Keratinocyte (primary cell): ENCODE results near the gene IFNW1. TPM values are rescaled to one million over a fixed set of nuclear protein-coding genes. Genes with fewer than 3 reads are reported as not detected.

ENCODE experiments used
- DNase-seq: peaks from one replicate; pipeline ENCODE4 v3.0.0-alpha.2; 2011; ENCODE audit warnings: low read depth, missing footprints, low spot score
- FAIRE-seq: peaks from 2 replicates; lab custom pipeline; 2011; peaks lifted over from hg19 to GRCh38; lab: Jason Lieb, UNC
- H2AFZ ChIP-seq: 2 replicates; pipeline ENCODE4 v1.6.0; 2012; ENCODE audit warnings: low read length, control low read depth, inconsistent platforms; ENCODE audit not compliant: control insufficient read depth
- H3K27ac ChIP-seq: 2 replicates; pipeline ENCODE4 v1.5.1; 2011; ENCODE audit warnings: low read length; ENCODE audit not compliant: control insufficient read depth, insufficient read depth
- H3K27me3 ChIP-seq: 3 replicates; pipeline ENCODE4 v1.6.0; 2011; ENCODE audit warnings: low read length; ENCODE audit not compliant: control insufficient read depth, insufficient read depth; ENCODE audit errors: extremely low read depth
- H3K36me3 ChIP-seq, 2 experiments: 2 replicates in 1 of 2; 3 replicates in 1 of 2; pipeline ENCODE4 v1.5.1; 2011; ENCODE audit warnings: low read length in 2 of 2, mild to moderate bottlenecking in 1 of 2; ENCODE audit not compliant: control insufficient read depth in 2 of 2, insufficient read depth in 2 of 2; ENCODE audit errors: extremely low read depth in 1 of 2
- H3K4me1 ChIP-seq: 3 replicates; pipeline ENCODE4 v1.5.1; 2011; ENCODE audit warnings: low read length; ENCODE audit not compliant: control insufficient read depth, insufficient read depth; ENCODE audit errors: extremely low read depth
- H3K4me2 ChIP-seq: 3 replicates; pipeline ENCODE4 v1.6.0; 2011; ENCODE audit warnings: low read depth, low read length; ENCODE audit not compliant: control insufficient read depth, insufficient read depth; ENCODE audit errors: extremely low read depth
- H3K4me3 ChIP-seq, 3 experiments: fragments of 200-600 bp in 1 of 3; sonication (generic) in 1 of 3; 2 replicates in 2 of 3; 3 replicates in 1 of 3; pipeline ENCODE4 v1.5.1; 2011 to 2016; ENCODE audit warnings: low read length in 3 of 3, mild to moderate bottlenecking in 3 of 3, control low read depth in 2 of 3, inconsistent platforms in 1 of 3, low read depth in 1 of 3, mixed read lengths in 1 of 3, mixed run types in 1 of 3, moderate library complexity in 1 of 3; ENCODE audit not compliant: control insufficient read depth in 2 of 3, insufficient read depth in 2 of 3; ENCODE audit errors: extremely low read depth in 1 of 3
- H3K79me2 ChIP-seq: 2 replicates; pipeline ENCODE4 v1.6.0; 2012; ENCODE audit warnings: low read length; ENCODE audit not compliant: control insufficient read depth, insufficient read depth
- H3K9ac ChIP-seq: 3 replicates; pipeline ENCODE4 v1.6.0; 2011; ENCODE audit warnings: low read length; ENCODE audit not compliant: control insufficient read depth, insufficient read depth; ENCODE audit errors: extremely low read depth
- H3K9me1 ChIP-seq: 3 replicates; pipeline ENCODE4 v1.6.0; 2011; ENCODE audit warnings: low read length; ENCODE audit not compliant: control insufficient read depth, insufficient read depth; ENCODE audit errors: extremely low read depth
- H3K9me3 ChIP-seq: 2 replicates; pipeline ENCODE4 v1.5.1; 2012; ENCODE audit warnings: low read depth, low read length; ENCODE audit not compliant: control insufficient read depth
- H4K20me1 ChIP-seq: 3 replicates; pipeline ENCODE4 v1.6.0; 2011; ENCODE audit warnings: low read length; ENCODE audit not compliant: control insufficient read depth, insufficient read depth; ENCODE audit errors: extremely low read depth
- EZH2 ChIP-seq: IDR thresholded peaks from one replicate; pipeline ENCODE4 v1.6.1; 2012; ENCODE audit warnings: inconsistent platforms, mild to moderate bottlenecking, low read length, moderate library complexity
- dilution Hi-C: fragments of 300-500 bp; cut with MboI; formaldehyde crosslinking; loops from one replicate; pipeline ENCODE4 v1.7.0; 2020; ENCODE audit warnings: low sequenced_read_pairs; ENCODE audit not compliant: extremely low pct_ligation_motif_present
- polyA plus RNA-seq, 5 experiments: library from polyadenylated mRNA; depleted of rRNA in 3 of 5; stranded (reverse) in 3 of 5; stranded (forward) in 1 of 5; unstranded in 1 of 5; fragments of >200 nt; gene quantifications; 1 replicate in 1 of 5; 2 replicates in 3 of 5; 3 replicates in 1 of 5; pipeline versions ENCODE4 v1.2.1 to v1.2.3, GENCODE V29; 2011 to 2012; ENCODE audit warnings: missing spikeins in 2 of 5, low read depth in 1 of 5, low replicate concordance in 1 of 5
- TF ChIP-seq, protein P1 (sequence below), 3 experiments: IDR thresholded peaks in 1 of 3; conservative IDR thresholded peaks in 1 of 3; optimal IDR thresholded peaks in 1 of 3; 2 replicates in 2 of 3; 3 replicates in 1 of 3; pipeline versions ENCODE3 to v1.5.1; 2011; ENCODE audit warnings: low read length in 3 of 3, mild to moderate bottlenecking in 3 of 3, moderate library complexity in 2 of 3, control low read depth in 1 of 3, inconsistent platforms in 1 of 3; ENCODE audit not compliant: insufficient read depth in 2 of 3; ENCODE audit errors: extremely low read depth in 1 of 3

Gene IFNW1
- polyA plus RNA-seq, 1 donor (not counting 4 experiments of a cell fraction or from before 2014, with no cell fraction given) = not detected

- Histone ChIP-seq H3K27me3 (peaks cover 13% of the 10 kb centered on the region), H3K79me2 (no peaks in the 10 kb centered on the region), H3K4me2 (no peak overlapping the region), H3K9me1 (no peaks in the 10 kb centered on the region), H3K9me3 (no peaks in the 10 kb centered on the region), H4K20me1 (no peaks in the 10 kb centered on the region), H3K36me3 (no peaks in the 10 kb centered on the region), H3K9ac (no peak overlapping the region), H2AFZ (no peak overlapping the region), H3K27ac (no peak overlapping the region), H3K4me1 (no peaks in the 10 kb centered on the region), H3K4me3 (no peak overlapping the region)
- no peak for FAIRE-seq
- dilution Hi-C loops = no loop called here
- DNase-seq = no peak
- no peak for TF ChIP-seq EZH2
- TF ChIP-seq, protein P1, sequence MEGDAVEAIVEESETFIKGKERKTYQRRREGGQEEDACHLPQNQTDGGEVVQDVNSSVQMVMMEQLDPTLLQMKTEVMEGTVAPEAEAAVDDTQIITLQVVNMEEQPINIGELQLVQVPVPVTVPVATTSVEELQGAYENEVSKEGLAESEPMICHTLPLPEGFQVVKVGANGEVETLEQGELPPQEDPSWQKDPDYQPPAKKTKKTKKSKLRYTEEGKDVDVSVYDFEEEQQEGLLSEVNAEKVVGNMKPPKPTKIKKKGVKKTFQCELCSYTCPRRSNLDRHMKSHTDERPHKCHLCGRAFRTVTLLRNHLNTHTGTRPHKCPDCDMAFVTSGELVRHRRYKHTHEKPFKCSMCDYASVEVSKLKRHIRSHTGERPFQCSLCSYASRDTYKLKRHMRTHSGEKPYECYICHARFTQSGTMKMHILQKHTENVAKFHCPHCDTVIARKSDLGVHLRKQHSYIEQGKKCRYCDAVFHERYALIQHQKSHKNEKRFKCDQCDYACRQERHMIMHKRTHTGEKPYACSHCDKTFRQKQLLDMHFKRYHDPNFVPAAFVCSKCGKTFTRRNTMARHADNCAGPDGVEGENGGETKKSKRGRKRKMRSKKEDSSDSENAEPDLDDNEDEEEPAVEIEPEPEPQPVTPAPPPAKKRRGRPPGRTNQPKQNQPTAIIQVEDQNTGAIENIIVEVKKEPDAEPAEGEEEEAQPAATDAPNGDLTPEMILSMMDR (optimal IDR thresholded peaks at IDR 0.05 in 1 of 3, IDR thresholded peaks at IDR 0.05 in 1 of 3, conservative IDR thresholded peaks at IDR 0.05 in 1 of 3; ENCODE audit: extremely low read depth in 1 of 3, insufficient read depth in 2 of 3, low read length in 3 of 3) = no peak
These were observed 27.3 kb downstream of the IFNW1 start for GRCh38 chr9:21114311-21114710.

DNA sequence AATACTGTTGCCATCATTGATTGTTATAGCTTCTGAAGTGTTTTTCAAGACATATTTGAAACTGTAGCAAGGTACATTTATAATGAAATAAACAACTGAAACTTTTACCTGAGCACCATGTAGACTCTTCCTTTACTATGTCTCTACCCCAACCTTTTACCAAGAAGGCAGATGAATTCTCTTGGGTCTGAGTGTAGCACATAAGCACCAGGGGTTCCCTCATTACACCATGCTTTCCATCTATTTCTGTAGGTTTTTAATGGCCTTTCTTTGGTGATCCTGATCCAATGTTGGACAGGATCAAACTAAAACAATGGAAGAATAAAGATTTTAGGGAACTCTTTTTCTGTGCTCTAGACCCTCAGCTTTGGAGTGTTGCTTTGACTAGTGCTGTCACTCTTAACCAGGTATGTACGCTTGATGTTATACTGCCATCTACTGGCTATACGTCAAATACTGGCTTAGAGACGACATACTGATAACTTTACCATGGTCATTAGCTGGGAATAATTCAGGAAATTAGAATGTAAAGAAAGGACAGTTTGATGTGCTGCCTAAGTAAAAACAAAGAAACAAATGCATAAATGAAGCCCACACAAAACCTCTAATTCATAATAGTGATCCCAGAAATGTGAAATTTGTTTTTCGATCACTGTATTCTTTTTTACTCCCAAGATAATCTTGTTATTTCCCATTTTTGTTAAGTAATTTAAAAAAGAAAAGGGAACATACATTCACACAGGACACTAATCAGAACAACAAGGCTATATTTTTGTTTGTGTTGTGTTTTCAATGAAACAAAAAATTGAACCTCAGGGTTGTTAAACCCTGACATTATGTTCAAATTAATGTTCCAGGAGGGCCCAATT, 30.7 kb downstream of the IFNW1 start:
- dilution Hi-C loops = no loop called here
- Histone ChIP-seq H3K4me1 (no peaks in the 10 kb centered on the region), H3K9ac (no peak overlapping the region), H3K27ac (no peak overlapping the region), H3K79me2 (no peaks in the 10 kb centered on the region), H4K20me1 (no peaks in the 10 kb centered on the region), H2AFZ (no peak overlapping the region), H3K9me3 (no peaks in the 10 kb centered on the region), H3K9me1 (no peaks in the 10 kb centered on the region), H3K4me3 (no peak overlapping the region), H3K36me3 (no peaks in the 10 kb centered on the region), H3K4me2 (no peak overlapping the region), H3K27me3 (no peaks in the 10 kb centered on the region)
- TF ChIP-seq, protein P1 (optimal IDR thresholded peaks at IDR 0.05 in 1 of 3, IDR thresholded peaks at IDR 0.05 in 1 of 3, conservative IDR thresholded peaks at IDR 0.05 in 1 of 3; ENCODE audit: extremely low read depth in 1 of 3, insufficient read depth in 2 of 3, low read length in 3 of 3) = peak; percentile 50 to 86 (median 64)
- TF ChIP-seq EZH2 = no peak
- peak; percentile 96 for FAIRE-seq
- peak; percentile 13 for DNase-seq
